ENCODE data around the gene ANO1.

The ANO1 gene

GRCh38 chr11:70139785-70140410 is 61.8 kb downstream of the ANO1 start:
- TF ChIP-seq ZFX (IDR thresholded peaks at IDR 0.05; ENCODE audit: borderline replicate concordance) = no peak
- TF ChIP-seq CTCF (IDR thresholded peaks at IDR 0.05) = no peak
- H3K27ac ChIP-seq = no peak overlapping the region

GRCh38 chr11:70140711-70141485 is 62.8 kb downstream of the ANO1 start:
- H3K27ac ChIP-seq = no peak overlapping the region
- TF ChIP-seq ZFX (IDR thresholded peaks at IDR 0.05; ENCODE audit: borderline replicate concordance) (no peak), CTCF (IDR thresholded peaks at IDR 0.05) (no peak)

- no peak overlapping the region for H3K27ac ChIP-seq
- no peak for TF ChIP-seq CTCF (IDR thresholded peaks at IDR 0.05)
- TF ChIP-seq ZFX (IDR thresholded peaks at IDR 0.05; ENCODE audit: borderline replicate concordance) = no peak
Measured at GRCh38 chr11:70141486-70142220, 63.5 kb downstream of the ANO1 start.

GRCh38 chr11:70142221-70142875 is 64.2 kb downstream of the ANO1 start:
- no peak for TF ChIP-seq CTCF (IDR thresholded peaks at IDR 0.05)
- no peak for TF ChIP-seq ZFX (IDR thresholded peaks at IDR 0.05; ENCODE audit: borderline replicate concordance)
- no peak overlapping the region for H3K27ac ChIP-seq

- TF ChIP-seq ZFX (IDR thresholded peaks at IDR 0.05; ENCODE audit: borderline replicate concordance) (no peak), CTCF (IDR thresholded peaks at IDR 0.05) (no peak)
- no peak overlapping the region for H3K27ac ChIP-seq
Measured at GRCh38 chr11:70144262-70144661, 66.1 kb downstream of the ANO1 start.

- TF ChIP-seq ZFX (IDR thresholded peaks at IDR 0.05; ENCODE audit: borderline replicate concordance) (no peak), CTCF (IDR thresholded peaks at IDR 0.05) (no peak)
Measured at GRCh38 chr11:70145071-70145470, 67.0 kb downstream of the ANO1 start.

More at GRCh38 chr11:70145071-70145470, 67.0 kb downstream of the ANO1 start:
- no peak overlapping the region for H3K27ac ChIP-seq
